GM06990 (cell line): ENCODE data around the gene PCGF6.

Experiments used
- DNase-seq: peaks from one replicate; pipeline ENCODE4 v3.0.0-alpha.2; 2011; ENCODE audit not compliant: insufficient read length; ENCODE audit errors: extremely low read depth
- H3K27me3 ChIP-seq: replicated peaks from 2 replicates; pipeline ENCODE4 v1.6.0; 2011; ENCODE audit warnings: low read length; ENCODE audit not compliant: control insufficient read depth, insufficient read depth
- H3K36me3 ChIP-seq: 2 replicates; pipeline ENCODE4 v1.5.1; 2011; ENCODE audit warnings: low read length; ENCODE audit not compliant: control insufficient read depth, insufficient read depth
- H3K4me3 ChIP-seq: replicated peaks from 2 replicates; pipeline ENCODE4 v1.5.1; 2011; ENCODE audit warnings: low read depth, mild to moderate bottlenecking, control low read depth, low read length
- TF ChIP-seq, protein P1 (sequence below): IDR thresholded peaks from 2 replicates; pipeline ENCODE4 v1.5.1; 2011; ENCODE audit warnings: low read length, control low read depth, mild to moderate bottlenecking, inconsistent platforms; ENCODE audit not compliant: insufficient read depth, poor library complexity, severe bottlenecking

PCGF6 gene, protein sequence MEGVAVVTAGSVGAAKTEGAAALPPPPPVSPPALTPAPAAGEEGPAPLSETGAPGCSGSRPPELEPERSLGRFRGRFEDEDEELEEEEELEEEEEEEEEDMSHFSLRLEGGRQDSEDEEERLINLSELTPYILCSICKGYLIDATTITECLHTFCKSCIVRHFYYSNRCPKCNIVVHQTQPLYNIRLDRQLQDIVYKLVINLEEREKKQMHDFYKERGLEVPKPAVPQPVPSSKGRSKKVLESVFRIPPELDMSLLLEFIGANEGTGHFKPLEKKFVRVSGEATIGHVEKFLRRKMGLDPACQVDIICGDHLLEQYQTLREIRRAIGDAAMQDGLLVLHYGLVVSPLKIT

DNA sequence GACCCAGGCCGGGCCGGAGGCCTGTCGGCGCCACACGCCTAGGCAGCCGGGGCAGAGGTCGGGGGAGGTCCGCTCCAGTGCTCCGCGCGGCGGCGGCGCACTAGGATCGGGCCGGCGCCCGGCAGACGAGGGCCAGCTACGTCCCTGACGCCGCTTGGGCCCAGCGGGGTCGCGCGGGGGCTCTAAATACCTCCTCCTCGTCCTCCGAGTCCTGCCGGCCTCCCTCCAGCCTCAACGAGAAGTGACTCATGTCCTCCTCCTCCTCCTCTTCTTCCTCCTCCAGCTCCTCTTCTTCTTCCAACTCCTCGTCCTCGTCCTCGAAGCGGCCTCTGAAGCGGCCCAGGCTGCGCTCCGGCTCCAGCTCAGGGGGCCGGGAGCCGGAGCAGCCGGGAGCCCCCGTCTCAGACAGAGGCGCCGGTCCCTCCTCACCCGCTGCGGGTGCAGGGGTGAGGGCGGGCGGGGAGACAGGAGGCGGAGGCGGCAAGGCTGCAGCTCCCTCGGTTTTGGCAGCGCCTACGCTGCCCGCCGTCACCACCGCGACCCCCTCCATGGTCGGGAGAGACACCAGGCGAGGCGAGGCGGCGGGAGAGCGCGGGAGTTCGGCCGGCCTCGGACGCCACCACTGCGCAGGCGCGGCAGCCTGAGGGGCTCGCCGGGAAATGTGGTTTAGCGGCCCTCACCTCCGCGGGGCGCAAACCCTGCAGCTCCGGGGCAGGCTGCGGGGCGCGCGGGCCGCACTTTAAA is at the start of gene PCGF6:
TSS of gene PCGF6 (minus strand) at position 624 of the 744 bp plus-strand sequence. CDS start at position 550, 74 bp downstream.
- H3K36me3 ChIP-seq: peaks cover 1% of the 10 kb centered on the region
- peak; percentile 90 for DNase-seq
- H3K27me3 ChIP-seq: no peaks in the 10 kb centered on the region
- peak within 1 kb of the TSS; percentile 89 for H3K4me3 ChIP-seq
- TF ChIP-seq, protein P1, sequence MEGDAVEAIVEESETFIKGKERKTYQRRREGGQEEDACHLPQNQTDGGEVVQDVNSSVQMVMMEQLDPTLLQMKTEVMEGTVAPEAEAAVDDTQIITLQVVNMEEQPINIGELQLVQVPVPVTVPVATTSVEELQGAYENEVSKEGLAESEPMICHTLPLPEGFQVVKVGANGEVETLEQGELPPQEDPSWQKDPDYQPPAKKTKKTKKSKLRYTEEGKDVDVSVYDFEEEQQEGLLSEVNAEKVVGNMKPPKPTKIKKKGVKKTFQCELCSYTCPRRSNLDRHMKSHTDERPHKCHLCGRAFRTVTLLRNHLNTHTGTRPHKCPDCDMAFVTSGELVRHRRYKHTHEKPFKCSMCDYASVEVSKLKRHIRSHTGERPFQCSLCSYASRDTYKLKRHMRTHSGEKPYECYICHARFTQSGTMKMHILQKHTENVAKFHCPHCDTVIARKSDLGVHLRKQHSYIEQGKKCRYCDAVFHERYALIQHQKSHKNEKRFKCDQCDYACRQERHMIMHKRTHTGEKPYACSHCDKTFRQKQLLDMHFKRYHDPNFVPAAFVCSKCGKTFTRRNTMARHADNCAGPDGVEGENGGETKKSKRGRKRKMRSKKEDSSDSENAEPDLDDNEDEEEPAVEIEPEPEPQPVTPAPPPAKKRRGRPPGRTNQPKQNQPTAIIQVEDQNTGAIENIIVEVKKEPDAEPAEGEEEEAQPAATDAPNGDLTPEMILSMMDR: no peak

DNA sequence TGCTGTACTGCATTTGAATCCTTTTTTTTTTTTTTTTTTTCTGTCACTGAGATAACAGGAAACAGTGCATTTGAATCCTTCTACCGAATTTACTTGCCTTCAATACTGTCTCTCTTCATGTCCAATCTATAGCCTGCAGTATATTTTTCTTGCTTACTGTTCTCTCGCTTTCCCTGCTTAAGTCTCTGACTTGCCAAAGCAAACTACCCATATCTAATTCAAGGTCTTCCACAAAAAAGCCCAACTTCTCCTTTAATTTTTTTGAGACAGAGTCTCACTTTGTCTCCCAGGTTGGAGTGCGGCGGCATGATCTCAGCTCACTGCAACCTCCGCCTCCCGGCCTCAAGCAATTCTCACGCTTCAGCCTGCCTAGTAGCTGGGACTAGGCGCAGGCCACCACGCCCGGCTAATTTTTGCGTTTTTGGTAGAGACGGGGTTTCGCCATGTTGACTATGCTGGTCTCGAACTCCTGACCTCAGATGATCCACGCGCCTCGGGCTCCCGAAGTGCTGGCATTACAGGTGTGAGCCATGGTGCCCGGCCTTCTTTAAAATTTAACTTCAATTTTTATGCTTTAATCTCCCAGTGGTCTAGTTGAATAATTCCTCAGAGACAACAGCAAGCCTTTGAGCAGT is 46.4 kb upstream of the PCGF6 start:
- Histone ChIP-seq H3K27me3 (no peaks in the 10 kb centered on the region), H3K36me3 (peaks cover 11% of the 10 kb centered on the region), H3K4me3 (peak overlapping the region; percentile 84)
- no peak for DNase-seq
- TF ChIP-seq, protein P1: no peak

DNA sequence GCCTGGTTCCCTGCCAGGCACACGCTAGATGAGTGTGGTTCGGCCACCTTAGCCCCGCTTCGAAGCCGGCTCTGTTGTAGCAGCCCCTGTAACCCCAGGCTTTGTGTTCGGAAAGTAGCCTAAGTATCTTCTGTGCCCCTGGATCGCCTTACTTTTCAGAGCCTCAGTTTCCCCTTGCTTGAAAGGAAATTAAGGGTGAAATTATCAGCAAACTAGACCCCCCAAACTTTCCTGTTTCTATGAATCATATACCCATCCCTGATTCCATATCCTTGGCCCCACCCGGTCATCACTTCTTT is 45.8 kb upstream of the PCGF6 start:
- Histone ChIP-seq H3K4me3 (peak overlapping the region; percentile 84), H3K36me3 (peaks cover 10% of the 10 kb centered on the region), H3K27me3 (no peaks in the 10 kb centered on the region)
- TF ChIP-seq, protein P1: no peak
- no peak for DNase-seq

DNA sequence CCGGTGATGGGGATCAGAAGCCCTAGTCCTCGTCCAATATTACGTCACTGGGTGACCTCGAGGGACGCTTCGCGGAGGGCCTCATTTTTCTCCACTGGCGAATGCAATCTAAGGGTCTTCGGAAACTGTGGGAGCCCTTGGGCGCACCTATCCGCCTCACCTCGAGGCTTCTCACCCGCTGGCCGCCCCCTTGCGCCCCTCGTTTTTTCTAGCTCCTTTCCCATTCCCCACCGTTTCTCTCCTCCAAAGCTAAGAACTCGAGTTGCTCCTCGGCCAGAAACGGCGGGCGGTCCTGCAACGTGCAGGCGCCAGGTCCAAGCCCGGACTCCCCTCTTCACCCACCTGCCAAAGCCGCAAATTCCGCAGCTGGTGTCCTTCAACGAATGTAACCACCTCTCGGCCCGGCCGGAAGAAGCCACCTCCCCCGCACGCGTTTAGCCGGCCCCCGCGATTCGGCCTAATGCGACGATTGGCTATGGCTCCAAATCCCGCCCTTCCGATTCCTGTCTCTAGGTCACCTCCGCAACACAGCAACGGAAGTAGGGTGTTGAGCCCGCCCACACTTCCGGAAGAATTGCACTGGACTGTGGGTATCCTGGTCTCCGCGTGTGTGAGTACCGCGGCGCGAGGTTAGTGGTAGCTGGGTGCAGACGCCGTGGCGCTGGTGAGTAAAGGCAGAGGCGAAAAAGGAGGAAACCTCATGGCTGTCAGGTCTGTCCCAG is 45.3 kb upstream of the PCGF6 start, which contains the start of the genes ATP5MK and PDCD11:
TSS of gene ATP5MK (minus strand) at position 409 of the 722 bp plus-strand sequence. CDS start 4,018 bp downstream, outside the sequence.
TSS of gene PDCD11 (plus strand) at position 560 of the 722 bp plus-strand sequence. CDS start 1,801 bp downstream, outside the sequence.
- TF ChIP-seq, protein P1: peak; percentile 28
- Histone ChIP-seq H3K27me3 (no peaks in the 10 kb centered on the region), H3K4me3 (peak within 1 kb of the TSS; percentile 84), H3K36me3 (peaks cover 10% of the 10 kb centered on the region)
- DNase-seq: peak; percentile 95

DNA sequence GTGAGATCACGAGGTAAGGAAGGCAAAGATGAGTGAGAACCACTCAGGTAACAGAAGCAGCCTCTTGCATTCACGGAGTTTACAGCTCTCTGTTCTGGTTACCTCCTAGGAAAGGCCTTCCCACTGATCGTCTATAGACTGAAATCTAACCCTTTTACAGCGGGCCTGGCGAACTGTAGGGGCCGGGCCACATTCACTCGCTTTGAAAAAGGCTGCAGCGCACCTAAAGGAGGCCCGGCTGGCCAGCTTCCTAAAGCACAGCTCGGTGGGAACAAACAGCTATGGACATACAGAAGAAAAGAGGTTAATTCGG is 44.8 kb upstream of the PCGF6 start:
- TF ChIP-seq, protein P1: no peak
- peak overlapping the region; percentile 84 for H3K4me3 ChIP-seq
- no peak for DNase-seq
- H3K36me3 ChIP-seq: peaks cover 7% of the 10 kb centered on the region
- no peaks in the 10 kb centered on the region for H3K27me3 ChIP-seq
